ENCODE measurements around the gene THADA. TPM values are rescaled to one million over a fixed set of nuclear protein-coding genes. Genes with fewer than 3 reads are reported as not detected.

THADA gene
- total RNA-seq, 2 donors from 2014 or later, result 41.1 to 54.3 TPM

- H3K36me3 ChIP-seq, result no peaks in the 10 kb centered on the region
- WGBS, result 100% methylated on average over 5 of the region's 5 CpGs
- H3K27ac ChIP-seq, result no peak overlapping the region
- H3K4me1 ChIP-seq (replicated peaks), result peaks cover 8% of the 10 kb centered on the region
- DNase-seq (ENCODE audit: low spot score), result no peak
- no peaks in the 10 kb centered on the region for H3K27me3 ChIP-seq (replicated peaks; ENCODE audit: insufficient read depth)
- no peaks in the 10 kb centered on the region for H3K9me3 ChIP-seq
- no peak for TF ChIP-seq POLR2A (IDR thresholded peaks at IDR 0.05)
- intact Hi-C loops (cut with DNase I), result no loop called here
- no peak overlapping the region for H3K4me3 ChIP-seq
Observed at GRCh38 chr2:43306197-43306596, 289.6 kb downstream of the THADA start.

DNA sequence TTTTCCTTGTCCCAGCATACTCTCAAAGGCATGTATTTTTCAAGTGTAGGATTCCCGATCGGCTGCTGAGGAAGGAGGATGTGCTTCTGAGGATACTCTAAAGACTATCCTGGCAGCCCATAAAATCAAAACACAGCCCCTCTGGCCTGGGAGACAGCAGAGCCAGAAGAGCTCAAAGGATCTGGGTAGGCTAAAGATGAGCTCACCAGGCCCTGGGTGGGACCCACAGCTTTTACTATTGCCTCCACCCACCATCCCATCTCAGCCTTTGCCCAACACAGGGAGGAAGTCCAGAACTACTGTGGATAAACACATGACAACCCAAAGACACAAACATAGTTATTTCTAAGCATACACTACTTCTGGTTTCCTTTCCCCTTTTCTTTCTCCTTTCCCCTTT is 290.3 kb downstream of the THADA start:
- Histone ChIP-seq H3K27ac (peak overlapping the region in 1 of 2 donors; percentile 37), H3K27me3 (replicated peaks; ENCODE audit: insufficient read depth) (no peaks in the 10 kb centered on the region), H3K9me3 (no peaks in the 10 kb centered on the region), H3K4me1 (replicated peaks) (peaks cover 14% of the 10 kb centered on the region), H3K4me3 (no peak overlapping the region), H3K36me3 (no peaks in the 10 kb centered on the region)
- DNase-seq (ENCODE audit: low spot score), result no peak
- WGBS, result 33% methylated on average over 2 of the region's 2 CpGs
- intact Hi-C loops (cut with DNase I), result no loop called here
- TF ChIP-seq POLR2AphosphoS5 (IDR thresholded peaks at IDR 0.05) (no peak), POLR2A (IDR thresholded peaks at IDR 0.05) (no peak)
- TF ChIP-seq, protein P1, sequence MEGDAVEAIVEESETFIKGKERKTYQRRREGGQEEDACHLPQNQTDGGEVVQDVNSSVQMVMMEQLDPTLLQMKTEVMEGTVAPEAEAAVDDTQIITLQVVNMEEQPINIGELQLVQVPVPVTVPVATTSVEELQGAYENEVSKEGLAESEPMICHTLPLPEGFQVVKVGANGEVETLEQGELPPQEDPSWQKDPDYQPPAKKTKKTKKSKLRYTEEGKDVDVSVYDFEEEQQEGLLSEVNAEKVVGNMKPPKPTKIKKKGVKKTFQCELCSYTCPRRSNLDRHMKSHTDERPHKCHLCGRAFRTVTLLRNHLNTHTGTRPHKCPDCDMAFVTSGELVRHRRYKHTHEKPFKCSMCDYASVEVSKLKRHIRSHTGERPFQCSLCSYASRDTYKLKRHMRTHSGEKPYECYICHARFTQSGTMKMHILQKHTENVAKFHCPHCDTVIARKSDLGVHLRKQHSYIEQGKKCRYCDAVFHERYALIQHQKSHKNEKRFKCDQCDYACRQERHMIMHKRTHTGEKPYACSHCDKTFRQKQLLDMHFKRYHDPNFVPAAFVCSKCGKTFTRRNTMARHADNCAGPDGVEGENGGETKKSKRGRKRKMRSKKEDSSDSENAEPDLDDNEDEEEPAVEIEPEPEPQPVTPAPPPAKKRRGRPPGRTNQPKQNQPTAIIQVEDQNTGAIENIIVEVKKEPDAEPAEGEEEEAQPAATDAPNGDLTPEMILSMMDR (IDR thresholded peaks at IDR 0.05), result no peak

GRCh38 chr2:43305012-43305411 is 290.8 kb downstream of the THADA start:
- H3K36me3 ChIP-seq, result no peaks in the 10 kb centered on the region
- H3K27ac ChIP-seq, result peak overlapping the region in 1 of 2 donors; percentile 37
- WGBS, result 15% methylated on average over 2 of the region's 2 CpGs
- TF ChIP-seq, protein P1 (IDR thresholded peaks at IDR 0.05), result no peak
- TF ChIP-seq POLR2AphosphoS5 (IDR thresholded peaks at IDR 0.05) (no peak), POLR2A (IDR thresholded peaks at IDR 0.05) (no peak)
- no peaks in the 10 kb centered on the region for H3K27me3 ChIP-seq (replicated peaks; ENCODE audit: insufficient read depth)
- intact Hi-C loops (cut with DNase I), result no loop called here
- no peaks in the 10 kb centered on the region for H3K9me3 ChIP-seq
- DNase-seq (ENCODE audit: low spot score), result no peak
- H3K4me3 ChIP-seq, result no peak overlapping the region
- peaks cover 17% of the 10 kb centered on the region for H3K4me1 ChIP-seq (replicated peaks)

DNA sequence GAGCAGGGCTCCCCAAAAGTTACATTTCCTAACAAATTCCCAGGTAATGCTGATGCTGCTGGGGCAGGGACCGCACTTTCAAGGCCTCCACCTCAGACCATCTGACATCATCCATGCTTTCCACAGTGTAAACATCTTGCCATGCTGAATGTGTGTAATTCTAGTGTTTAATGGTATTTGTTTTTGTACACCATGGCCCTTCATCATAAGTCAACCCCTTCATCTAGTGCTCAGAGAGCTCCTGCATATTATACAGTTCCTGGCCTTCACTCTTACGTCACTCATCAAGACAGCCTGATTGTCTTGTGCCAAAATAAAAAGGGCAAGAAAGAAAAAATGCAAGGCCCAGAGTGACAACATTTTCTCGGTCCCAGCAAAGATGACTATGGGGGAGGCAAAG is 291.9 kb downstream of the THADA start:
- Histone ChIP-seq H3K27me3 (replicated peaks; ENCODE audit: insufficient read depth) (no peaks in the 10 kb centered on the region), H3K27ac (no peak overlapping the region), H3K4me1 (replicated peaks) (peaks cover 17% of the 10 kb centered on the region), H3K4me3 (no peak overlapping the region), H3K9me3 (no peaks in the 10 kb centered on the region), H3K36me3 (no peaks in the 10 kb centered on the region)
- TF ChIP-seq, protein P1 (IDR thresholded peaks at IDR 0.05), result no peak
- TF ChIP-seq POLR2AphosphoS5 (IDR thresholded peaks at IDR 0.05) (no peak), POLR2A (IDR thresholded peaks at IDR 0.05) (no peak)
- intact Hi-C loops (cut with DNase I), result no loop called here
- WGBS, result 72% methylated on average over 3 of the region's 3 CpGs
- no peak for DNase-seq (ENCODE audit: low spot score)

DNA sequence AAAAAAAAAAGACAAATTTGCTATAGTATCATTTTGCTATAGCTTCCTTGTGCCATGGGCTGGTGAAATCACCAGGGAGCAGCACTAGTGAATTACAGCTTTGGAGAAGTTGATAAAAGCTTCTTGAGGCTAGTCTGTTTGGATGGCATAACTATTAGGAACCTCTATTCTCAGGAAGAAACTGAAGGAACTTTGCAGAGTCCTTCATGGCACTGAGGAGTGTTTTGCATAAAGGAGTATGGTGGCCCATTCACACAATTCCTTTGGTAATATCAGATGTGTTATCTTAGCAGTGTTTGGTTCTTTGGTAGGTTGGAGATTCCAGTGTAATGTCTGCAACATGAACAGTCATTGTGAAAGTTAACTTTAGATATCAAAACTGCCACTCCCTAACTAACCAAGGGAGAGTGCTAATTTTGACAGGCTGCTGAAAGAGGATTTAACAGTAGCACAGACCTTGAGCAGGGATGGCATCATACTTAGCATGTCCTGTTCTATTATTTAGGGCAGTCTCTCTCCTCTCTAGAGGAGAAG is 292.8 kb downstream of the THADA start:
- Histone ChIP-seq H3K4me1 (replicated peaks) (peaks cover 17% of the 10 kb centered on the region), H3K27me3 (replicated peaks; ENCODE audit: insufficient read depth) (no peaks in the 10 kb centered on the region), H3K4me3 (no peak overlapping the region), H3K36me3 (no peaks in the 10 kb centered on the region), H3K27ac (no peak overlapping the region), H3K9me3 (no peaks in the 10 kb centered on the region)
- intact Hi-C loops (cut with DNase I), result no loop called here
- no peak for DNase-seq (ENCODE audit: low spot score)
- TF ChIP-seq, protein P1 (IDR thresholded peaks at IDR 0.05), result no peak
- no peak for TF ChIP-seq POLR2AphosphoS5 (IDR thresholded peaks at IDR 0.05)
- TF ChIP-seq POLR2A (IDR thresholded peaks at IDR 0.05), result no peak
